Stimulated activated CD8-positive, alpha-beta memory T cell treated with anti-CD3 and anti-CD28 coated beads, Interleukin-15, amount 100 ng/mL, for 24 hours (primary cell): ENCODE data around the gene FBL.
A peak's percentile ranks its signal among the peaks of the same experiment; 100 is the strongest.
"Not testable (repeated sequence)": the region's sequence is repeated elsewhere in the genome, so short reads cannot be mapped to it uniquely, and the experiment has no call there.

Source experiments
- DNase-seq: peaks from one replicate; pipeline ENCODE4 v3.0.0-alpha.2; 2020; ENCODE audit warnings: low read depth

Gene FBL

DNA sequence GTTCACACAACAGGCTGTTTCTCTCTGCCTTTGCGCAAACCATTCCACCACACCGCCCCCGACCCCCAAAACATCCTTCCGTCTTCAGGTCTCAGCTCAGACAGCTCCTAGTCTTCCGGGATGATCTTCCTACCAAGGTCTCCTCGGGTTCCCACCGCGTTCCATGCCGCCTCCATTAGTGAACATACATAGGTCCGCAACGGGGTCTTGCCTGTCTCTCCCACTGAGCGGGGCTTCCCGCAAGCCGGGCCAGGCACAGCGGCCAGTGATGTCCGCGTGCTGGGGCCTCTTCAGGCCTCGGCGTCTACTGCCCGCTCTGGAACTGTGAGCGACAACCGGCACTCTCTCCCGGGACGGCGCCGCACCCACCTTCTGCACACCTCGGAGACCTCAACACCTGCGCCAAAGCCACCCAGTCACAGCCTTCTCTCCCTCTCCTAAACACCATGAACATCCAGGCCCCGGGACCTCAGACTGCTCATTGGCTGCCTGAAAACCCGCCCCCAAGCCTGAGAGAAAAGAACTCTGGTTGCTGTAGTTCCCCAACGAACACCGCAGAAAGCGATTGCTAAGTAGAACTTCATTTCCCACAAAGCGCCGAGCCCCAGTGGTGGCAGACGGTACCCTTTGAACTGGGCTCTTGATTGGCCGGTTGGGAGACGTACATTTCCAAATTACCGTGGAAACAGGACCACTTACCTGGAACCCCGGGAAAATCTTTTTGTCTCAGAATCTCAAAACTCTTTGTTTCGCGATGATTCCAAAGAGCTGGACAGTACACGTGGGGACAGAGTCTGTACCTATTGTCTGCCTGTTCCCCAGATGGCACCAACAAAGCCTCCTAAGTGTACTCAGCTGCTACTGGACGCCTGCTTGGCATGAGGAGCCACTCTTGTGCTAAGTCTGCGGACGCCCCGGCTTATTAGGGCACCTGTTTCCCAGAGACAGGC, 21.8 kb downstream of the FBL start:
- peak; percentile 46 for DNase-seq

- no peak for DNase-seq
These were observed 22.5 kb downstream of the FBL start for GRCh38 chr19:39823686-39824085.

DNA sequence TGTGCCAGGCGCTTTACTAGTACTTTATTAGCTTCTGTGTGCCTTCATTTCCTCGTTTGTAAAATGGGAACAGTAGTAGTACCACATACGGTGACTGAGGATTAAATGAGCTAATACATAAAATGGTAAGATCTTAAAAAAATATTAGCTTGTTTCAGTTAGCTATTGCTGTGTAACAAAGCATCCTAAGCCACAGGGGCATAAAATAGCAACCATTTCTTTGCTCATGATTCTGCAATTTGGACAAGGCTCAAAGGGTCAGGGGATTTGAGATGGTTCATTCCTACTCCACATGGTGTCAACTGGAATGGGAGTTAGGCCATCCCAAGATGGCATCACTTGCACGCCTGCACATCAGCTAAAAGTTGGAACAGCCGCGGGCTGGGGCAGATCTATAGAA, 25.5 kb downstream of the FBL start:
- DNase-seq: no peak

- no peak for DNase-seq
These were observed 26.4 kb downstream of the FBL start for GRCh38 chr19:39819786-39820185.

GRCh38 chr19:39818626-39819097, 27.5 kb downstream of the FBL start:
- no peak for DNase-seq

- no peak for DNase-seq
These were observed 28.2 kb downstream of the FBL start for GRCh38 chr19:39817888-39818561.

- DNase-seq: no peak
These were observed 29.7 kb downstream of the FBL start for GRCh38 chr19:39816287-39817048.

DNA sequence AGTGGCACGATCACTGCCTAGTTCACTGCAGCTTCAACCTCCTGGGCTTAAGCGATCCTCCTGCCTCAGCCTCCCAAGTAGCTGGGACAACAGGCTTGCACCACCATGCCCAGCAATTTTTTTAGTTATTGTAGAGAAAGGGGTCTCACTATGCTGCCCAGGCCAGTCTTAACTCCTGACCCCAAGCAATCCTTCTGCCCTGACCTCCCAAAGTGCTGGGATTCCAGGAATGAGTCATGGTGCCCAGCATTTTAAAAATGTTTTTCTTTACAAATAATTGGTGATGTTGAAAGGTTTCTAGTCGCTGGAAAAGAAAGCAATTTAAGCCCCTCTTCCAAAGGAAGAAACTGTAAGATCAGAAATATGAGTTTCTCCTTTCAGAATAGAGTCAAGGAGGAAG, 31.6 kb downstream of the FBL start:
- DNase-seq: no peak

GRCh38 chr19:39814111-39814510, 32.1 kb downstream of the FBL start:
- DNase-seq: not testable (repeated sequence)

GRCh38 chr19:39813264-39813993, 32.8 kb downstream of the FBL start:
- DNase-seq: no peak

- no peak for DNase-seq
These were observed 35.1 kb downstream of the FBL start for GRCh38 chr19:39811064-39811463.

DNA sequence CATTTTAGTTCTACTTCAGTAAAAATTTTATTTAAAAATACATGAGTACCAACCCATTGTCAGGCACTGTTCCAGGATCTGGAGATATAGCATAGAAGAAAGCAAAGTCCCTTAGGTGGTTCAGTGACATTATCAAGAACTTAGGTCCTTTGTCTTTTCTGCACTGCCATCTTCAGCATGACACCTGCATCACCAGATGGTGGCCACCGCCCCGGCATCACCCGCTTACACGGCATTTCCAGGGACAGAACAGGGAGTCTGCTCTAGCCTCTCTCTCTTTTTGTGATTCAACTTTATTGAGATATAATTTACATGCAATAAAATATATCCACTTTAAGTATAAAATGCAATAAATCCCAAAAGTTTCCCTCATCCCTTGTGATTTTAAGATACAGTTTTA, 35.8 kb downstream of the FBL start:
- no peak for DNase-seq

DNA sequence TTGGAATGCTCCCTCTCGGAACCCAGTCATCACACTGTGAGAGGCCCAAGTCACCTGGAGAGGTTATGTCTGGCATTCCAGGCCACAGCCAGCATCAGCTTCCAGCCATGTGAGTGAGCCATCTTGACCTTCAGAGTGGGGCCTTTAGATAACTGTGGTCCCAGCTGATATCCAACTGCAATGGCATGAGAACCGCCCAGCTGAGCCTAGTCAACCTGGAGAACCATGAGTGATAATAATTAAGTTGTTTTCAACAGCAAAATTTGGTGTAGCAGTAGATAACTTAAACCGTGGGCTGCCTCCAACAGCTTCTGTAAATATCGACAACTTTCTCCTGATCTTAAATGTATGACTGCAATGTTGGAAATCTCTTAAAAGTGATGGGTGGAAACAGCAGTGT, 36.8 kb downstream of the FBL start:
- DNase-seq: no peak

DNA sequence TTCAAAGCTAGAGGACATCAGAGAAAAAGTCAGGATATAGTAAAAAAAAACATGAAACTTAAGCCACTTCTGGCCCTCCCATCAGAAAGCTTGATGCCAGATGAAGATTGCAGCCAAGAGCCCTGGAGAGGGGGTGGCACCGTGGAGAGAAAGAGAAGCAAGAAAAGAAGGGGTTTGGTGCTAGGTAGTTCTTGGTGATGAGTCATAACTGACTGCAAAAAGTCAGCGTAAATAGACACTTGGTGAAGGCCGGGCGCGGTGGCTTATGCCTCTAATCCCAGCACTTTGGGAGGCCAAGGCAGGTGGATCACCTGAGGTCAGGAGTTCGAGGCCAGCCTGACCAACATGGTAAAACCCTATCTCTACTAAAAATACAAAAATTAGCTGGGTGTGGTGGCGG, 37.5 kb downstream of the FBL start:
- not testable (repeated sequence) for DNase-seq

DNA sequence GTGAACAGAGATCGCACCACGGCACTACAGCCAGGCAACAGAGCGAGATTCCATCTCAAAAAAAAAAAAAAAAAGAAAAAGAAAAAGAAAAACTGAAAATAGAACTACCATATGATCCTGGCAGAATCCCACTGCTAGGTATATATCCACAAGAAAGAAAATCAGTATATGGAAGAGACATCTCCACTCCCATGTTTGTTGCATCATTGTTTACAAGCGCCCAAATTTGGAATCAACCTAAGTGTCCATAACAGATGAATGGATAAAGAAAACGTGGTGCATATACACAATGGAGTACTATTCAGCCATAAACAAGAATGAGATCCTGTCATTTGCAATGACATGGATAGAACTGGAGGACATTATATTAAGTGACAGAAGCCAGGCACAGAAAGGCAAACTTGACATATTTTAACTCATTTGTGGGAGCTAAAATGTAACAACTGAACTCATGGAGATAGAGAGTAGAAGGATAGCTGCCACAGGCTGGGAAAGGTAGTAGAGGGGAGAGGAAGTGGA, 38.3 kb downstream of the FBL start:
- DNase-seq: no peak

DNA sequence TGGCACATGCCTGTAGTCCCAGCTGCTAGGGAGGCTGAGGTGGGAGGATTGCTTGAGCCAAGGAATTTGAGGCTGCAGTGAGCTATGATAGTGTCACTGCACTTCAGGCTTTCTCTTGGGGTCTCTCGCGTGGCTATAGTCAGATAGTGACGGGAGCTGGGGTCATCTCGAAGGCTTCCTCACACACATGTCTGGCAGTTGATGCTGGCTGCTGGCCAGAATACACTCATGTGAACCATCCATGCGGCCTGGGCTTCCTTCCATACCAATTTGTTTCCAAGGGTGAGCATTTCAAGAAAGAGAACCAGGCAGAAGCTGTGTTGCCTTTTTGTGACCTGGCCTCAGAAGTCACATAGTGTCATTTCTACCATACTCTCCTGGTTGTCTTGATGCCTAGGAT, 41.1 kb downstream of the FBL start:
- DNase-seq: no peak

DNA sequence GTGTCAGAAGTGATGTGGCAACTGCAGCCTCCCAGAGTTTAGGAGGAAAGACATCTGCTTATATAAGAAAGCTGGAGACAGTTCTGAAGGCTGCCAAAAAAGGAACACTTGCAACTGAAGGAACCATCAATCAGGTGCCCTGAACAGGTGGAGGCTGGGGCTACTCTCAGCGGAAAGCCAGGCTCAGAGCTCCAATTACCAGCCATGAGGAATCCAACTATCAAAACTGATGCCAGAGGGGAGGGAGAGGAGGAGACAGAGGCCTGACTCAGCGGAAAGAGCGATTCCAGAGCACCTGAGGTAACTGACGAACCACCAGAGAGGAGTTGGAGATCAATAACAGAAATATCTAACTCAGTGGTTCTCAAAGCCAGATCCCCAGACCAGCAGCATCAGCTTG, 43.2 kb downstream of the FBL start:
- DNase-seq: no peak

DNA sequence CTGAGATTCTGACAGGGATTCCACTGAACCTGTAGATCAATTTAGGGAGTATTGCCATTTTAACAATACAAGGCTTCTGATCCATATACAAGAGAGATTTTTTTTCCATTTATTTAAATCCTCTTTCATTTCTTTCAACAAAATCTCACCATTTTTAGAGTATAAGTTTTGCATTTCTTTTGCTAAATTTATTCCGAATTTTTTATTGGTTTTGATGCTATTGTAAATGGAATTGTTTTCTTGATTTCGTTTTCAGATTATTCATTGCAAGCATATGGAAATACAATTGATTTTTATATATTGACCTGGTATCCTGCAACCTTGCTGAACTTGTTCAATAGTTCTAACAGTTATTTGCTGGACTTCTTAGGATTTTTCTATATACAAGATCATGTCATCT, 49.1 kb downstream of the FBL start:
- no peak for DNase-seq

GRCh38 chr19:39796000-39796498, 50.1 kb downstream of the FBL start:
- no peak for DNase-seq

- no peak for DNase-seq
These were observed 51.2 kb downstream of the FBL start for GRCh38 chr19:39795001-39795400.

DNA sequence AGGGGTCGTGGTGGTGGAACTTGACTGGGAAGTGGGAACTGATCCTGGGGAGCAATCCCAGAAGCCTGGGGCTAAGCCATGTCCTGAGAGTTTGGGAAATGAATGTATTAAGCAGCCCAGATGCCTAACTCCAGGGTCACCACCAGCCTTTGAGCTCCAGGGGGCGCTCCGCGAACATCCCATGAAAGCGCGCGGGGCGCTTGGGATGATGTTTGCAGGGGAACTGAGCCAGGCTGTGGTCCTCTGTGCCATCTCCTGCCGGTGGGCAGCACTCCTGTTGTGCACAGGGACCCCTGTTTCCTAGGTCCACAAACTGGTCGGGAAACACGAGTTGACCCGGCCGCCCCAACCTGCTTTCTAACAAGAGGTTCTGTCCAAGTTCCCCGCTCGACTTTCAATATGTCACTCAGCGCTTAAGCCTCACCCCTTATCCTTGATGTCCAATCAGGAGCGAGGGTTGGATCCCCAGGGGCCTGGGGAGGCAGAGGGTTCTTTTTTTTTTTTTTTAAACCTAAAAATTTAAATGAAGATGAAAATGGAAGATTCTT, 53.1 kb downstream of the FBL start:
- DNase-seq: peak; percentile 56
